Activated T-cell treated with anti-CD3 and anti-CD28 coated beads, Interleukin-2, amount 50 U/mL, for 72 hours (primary cell): ENCODE measurements around the gene SMC6. TPM values are rescaled to one million over a fixed set of nuclear protein-coding genes. Genes with fewer than 3 reads are reported as not detected.

Source experiments
- ATAC-seq, 2 donors: fragments of 150-1000 bp; cut with Tn5 transposase; replicated peaks in 1 of 2; 2 replicates each; pipeline ENCODE4 v1.10.0; 2021; ENCODE audit warnings: moderate library complexity in 2 of 2, mild to moderate bottlenecking in 1 of 2
- DNase-seq, 2 donors: peaks; one replicate each; pipeline ENCODE4 v3.0.0; 2021 to 2022; ENCODE audit warnings: mixed read lengths in 1 of 2
- H3K27ac Mint-ChIP-seq: one replicate; pipeline ENCODE4 v1.8.0; 2022; ENCODE audit warnings: mild to moderate bottlenecking, moderate library complexity, mixed read lengths
- H3K27me3 Mint-ChIP-seq: one replicate; pipeline ENCODE4 v1.8.0; 2022; ENCODE audit warnings: low read depth, mixed read lengths
- H3K36me3 Mint-ChIP-seq, 2 donors: one replicate each; pipeline ENCODE4 v1.8.0; 2022; ENCODE audit warnings: mixed read lengths in 2 of 2, mild to moderate bottlenecking in 1 of 2; ENCODE audit not compliant: insufficient read depth in 2 of 2
- H3K4me1 Mint-ChIP-seq: one replicate; pipeline ENCODE4 v1.8.0; 2022; ENCODE audit warnings: low read depth, mixed read lengths
- H3K4me3 Mint-ChIP-seq, 2 donors: one replicate each; pipeline ENCODE4 v1.8.0; 2022; ENCODE audit warnings: mild to moderate bottlenecking in 2 of 2, mixed read lengths in 2 of 2, moderate library complexity in 2 of 2
- H3K9me3 Mint-ChIP-seq, 2 donors: one replicate each; pipeline ENCODE4 v1.8.0; 2022; ENCODE audit warnings: mixed read lengths in 2 of 2
- total RNA-seq, 2 donors: library from RNA; stranded (reverse); gene quantifications; one replicate each; pipeline ENCODE4 v1.2.3, GENCODE V29; 2022

The SMC6 gene
- total RNA-seq, 2 donors from 2014 or later: 25.1 to 31.0 TPM

GRCh38 chr2:17628349-17629261, 125.0 kb downstream of the SMC6 start:
- no peak for ATAC-seq
- Mint-ChIP-seq H3K36me3 (no peaks in the 10 kb centered on the region), H3K9me3 (no peaks in the 10 kb centered on the region), H3K4me1 (no peaks in the 10 kb centered on the region), H3K27me3 (peaks cover 4% of the 10 kb centered on the region), H3K4me3 (no peak overlapping the region), H3K27ac (peak overlapping the region; percentile 44)
- no peak for DNase-seq

GRCh38 chr2:17627434-17627833, 126.2 kb downstream of the SMC6 start:
- DNase-seq (no peak), ATAC-seq (no peak)
- Mint-ChIP-seq H3K36me3 (no peaks in the 10 kb centered on the region), H3K27me3 (peaks cover 4% of the 10 kb centered on the region), H3K4me3 (no peak overlapping the region), H3K9me3 (no peaks in the 10 kb centered on the region), H3K27ac (no peak overlapping the region), H3K4me1 (no peaks in the 10 kb centered on the region)

- Mint-ChIP-seq H3K9me3 (no peaks in the 10 kb centered on the region), H3K4me3 (no peak overlapping the region), H3K27ac (no peak overlapping the region), H3K27me3 (peaks cover 4% of the 10 kb centered on the region), H3K36me3 (no peaks in the 10 kb centered on the region), H3K4me1 (no peaks in the 10 kb centered on the region)
- ATAC-seq (no peak), DNase-seq (no peak)
Observed at GRCh38 chr2:17626986-17627385, 126.6 kb downstream of the SMC6 start.

GRCh38 chr2:17625446-17625845, 128.2 kb downstream of the SMC6 start:
- no peaks in the 10 kb centered on the region for H3K9me3 Mint-ChIP-seq
- ATAC-seq (no peak), DNase-seq (no peak)
- H3K4me1 Mint-ChIP-seq: no peaks in the 10 kb centered on the region
- H3K27ac Mint-ChIP-seq: no peak overlapping the region
- H3K27me3 Mint-ChIP-seq: peaks cover 13% of the 10 kb centered on the region
- H3K36me3 Mint-ChIP-seq: no peaks in the 10 kb centered on the region
- H3K4me3 Mint-ChIP-seq: no peak overlapping the region

GRCh38 chr2:17621781-17622180, 131.8 kb downstream of the SMC6 start:
- H3K36me3 Mint-ChIP-seq: no peaks in the 10 kb centered on the region
- H3K27ac Mint-ChIP-seq: no peak overlapping the region
- H3K4me3 Mint-ChIP-seq: no peak overlapping the region
- no peaks in the 10 kb centered on the region for H3K9me3 Mint-ChIP-seq
- DNase-seq: no peak
- ATAC-seq: no peak
- H3K27me3 Mint-ChIP-seq: peaks cover 23% of the 10 kb centered on the region
- no peaks in the 10 kb centered on the region for H3K4me1 Mint-ChIP-seq

- no peaks in the 10 kb centered on the region for H3K4me1 Mint-ChIP-seq
- H3K36me3 Mint-ChIP-seq: no peaks in the 10 kb centered on the region
- no peak overlapping the region for H3K4me3 Mint-ChIP-seq
- no peaks in the 10 kb centered on the region for H3K9me3 Mint-ChIP-seq
- H3K27me3 Mint-ChIP-seq: peaks cover 23% of the 10 kb centered on the region
- DNase-seq: no peak
- H3K27ac Mint-ChIP-seq: no peak overlapping the region
- no peak for ATAC-seq
Observed at GRCh38 chr2:17620841-17621240, 132.8 kb downstream of the SMC6 start.

GRCh38 chr2:17620280-17620679, 133.3 kb downstream of the SMC6 start:
- H3K9me3 Mint-ChIP-seq: no peaks in the 10 kb centered on the region
- no peak overlapping the region for H3K4me3 Mint-ChIP-seq
- no peaks in the 10 kb centered on the region for H3K36me3 Mint-ChIP-seq
- H3K27me3 Mint-ChIP-seq: peaks cover 23% of the 10 kb centered on the region
- ATAC-seq: no peak
- no peak for DNase-seq
- no peak overlapping the region for H3K27ac Mint-ChIP-seq
- no peaks in the 10 kb centered on the region for H3K4me1 Mint-ChIP-seq

- Mint-ChIP-seq H3K27me3 (peaks cover 30% of the 10 kb centered on the region), H3K27ac (no peak overlapping the region), H3K4me1 (no peaks in the 10 kb centered on the region), H3K4me3 (no peak overlapping the region), H3K9me3 (no peaks in the 10 kb centered on the region), H3K36me3 (no peaks in the 10 kb centered on the region)
- DNase-seq: no peak
- ATAC-seq: no peak
Observed at GRCh38 chr2:17617955-17618354, 135.7 kb downstream of the SMC6 start.

- peaks cover 32% of the 10 kb centered on the region for H3K27me3 Mint-ChIP-seq
Observed at GRCh38 chr2:17617516-17617915, 136.1 kb downstream of the SMC6 start.

GRCh38 chr2:17616405-17616804, 137.2 kb downstream of the SMC6 start:
- H3K4me3 Mint-ChIP-seq: no peak overlapping the region
- H3K27me3 Mint-ChIP-seq: peaks cover 32% of the 10 kb centered on the region
- ATAC-seq (no peak), DNase-seq (no peak)
- H3K27ac Mint-ChIP-seq: no peak overlapping the region
- no peaks in the 10 kb centered on the region for H3K9me3 Mint-ChIP-seq
- no peaks in the 10 kb centered on the region for H3K4me1 Mint-ChIP-seq
- no peaks in the 10 kb centered on the region for H3K36me3 Mint-ChIP-seq

More at GRCh38 chr2:17617516-17617915, 136.1 kb downstream of the SMC6 start:
- Mint-ChIP-seq H3K27ac (no peak overlapping the region), H3K36me3 (no peaks in the 10 kb centered on the region), H3K9me3 (no peaks in the 10 kb centered on the region), H3K4me1 (no peaks in the 10 kb centered on the region), H3K4me3 (no peak overlapping the region)
- no peak for ATAC-seq
- no peak for DNase-seq

GRCh38 chr2:17615728-17616351, 137.8 kb downstream of the SMC6 start:
- Mint-ChIP-seq H3K9me3 (no peaks in the 10 kb centered on the region), H3K4me1 (no peaks in the 10 kb centered on the region), H3K36me3 (no peaks in the 10 kb centered on the region), H3K27me3 (peaks cover 29% of the 10 kb centered on the region), H3K4me3 (no peak overlapping the region), H3K27ac (no peak overlapping the region)
- no peak for DNase-seq
- no peak for ATAC-seq

GRCh38 chr2:17615147-17615546, 138.5 kb downstream of the SMC6 start:
- Mint-ChIP-seq H3K27me3 (peaks cover 29% of the 10 kb centered on the region), H3K9me3 (no peaks in the 10 kb centered on the region), H3K27ac (no peak overlapping the region), H3K4me1 (no peaks in the 10 kb centered on the region), H3K36me3 (no peaks in the 10 kb centered on the region), H3K4me3 (no peak overlapping the region)
- ATAC-seq (no peak), DNase-seq (no peak)

- Mint-ChIP-seq H3K4me1 (no peaks in the 10 kb centered on the region), H3K4me3 (no peak overlapping the region), H3K36me3 (no peaks in the 10 kb centered on the region), H3K27ac (no peak overlapping the region), H3K27me3 (peaks cover 27% of the 10 kb centered on the region), H3K9me3 (no peaks in the 10 kb centered on the region)
- ATAC-seq (no peak), DNase-seq (no peak)
Observed at GRCh38 chr2:17614174-17614930, 139.3 kb downstream of the SMC6 start.
